CD14-positive monocyte (primary cell): ENCODE data around the gene C11orf42. TPM values are rescaled to one million over a fixed set of nuclear protein-coding genes. Genes with fewer than 3 reads are reported as not detected.
A peak's percentile ranks its signal among the peaks of the same experiment; 100 is the strongest.

Experiments used
- DNase-seq, 3 donors: peaks; one replicate each; pipeline ENCODE4 v3.0.0-alpha.2; 2011 to 2022
- H2AFZ ChIP-seq: 2 replicates; pipeline ENCODE4 v1.6.0; 2012; ENCODE audit warnings: mild to moderate bottlenecking, low read depth, low read length, inconsistent platforms; ENCODE audit not compliant: insufficient read depth, poor library complexity, severe bottlenecking
- H3K27ac ChIP-seq, 2 donors: 1 replicate in 1 of 2; 2 replicates in 1 of 2; pipeline ENCODE4 v1.5.1; 2012 to 2013; ENCODE audit warnings: low read length in 2 of 2, control low read depth in 1 of 2, inconsistent platforms in 1 of 2, low read depth in 1 of 2, mild to moderate bottlenecking in 1 of 2
- H3K27me3 ChIP-seq, 2 donors: one replicate each; pipeline versions ENCODE4 v1.6.0 to v1.6.1; 2011 to 2013; ENCODE audit warnings: low read length in 2 of 2; ENCODE audit not compliant: control insufficient read depth in 2 of 2, insufficient read depth in 2 of 2
- H3K36me3 ChIP-seq, 2 donors: replicated peaks in 1 of 2; 1 replicate in 1 of 2; 2 replicates in 1 of 2; pipeline versions ENCODE4 v1.5.1 to v1.6.1; 2012 to 2013; ENCODE audit warnings: low read length in 2 of 2, control low read depth in 1 of 2, inconsistent platforms in 1 of 2, mild to moderate bottlenecking in 1 of 2; ENCODE audit not compliant: insufficient read depth in 2 of 2, control insufficient read depth in 1 of 2
- H3K4me1 ChIP-seq, 2 donors: 1 replicate in 1 of 2; 2 replicates in 1 of 2; pipeline versions ENCODE4 v1.5.1 to v1.6.1; 2012 to 2013; ENCODE audit warnings: low read length in 2 of 2, control low read depth in 1 of 2, inconsistent platforms in 1 of 2, mild to moderate bottlenecking in 1 of 2, moderate library complexity in 1 of 2; ENCODE audit not compliant: insufficient read depth in 2 of 2, control insufficient read depth in 1 of 2
- H3K4me2 ChIP-seq: replicated peaks from 2 replicates; pipeline ENCODE3; 2012; ENCODE audit warnings: low read length, moderate library complexity, mild to moderate bottlenecking; ENCODE audit not compliant: poor library complexity, severe bottlenecking; ENCODE audit errors: extremely low read depth
- H3K4me3 ChIP-seq, 3 experiments: fragments of 200-600 bp in 1 of 3; sonication (generic) in 1 of 3; replicated peaks in 1 of 3; 1 replicate in 2 of 3; 2 replicates in 1 of 3; pipeline ENCODE4 v1.5.1; 2011 to 2013; ENCODE audit warnings: low read length in 3 of 3, mild to moderate bottlenecking in 3 of 3, control low read depth in 2 of 3, low read depth in 2 of 3, inconsistent platforms in 1 of 3, moderate library complexity in 1 of 3
- H3K79me2 ChIP-seq: 2 replicates; pipeline ENCODE4 v1.6.0; 2012; ENCODE audit warnings: mild to moderate bottlenecking, control low read depth, inconsistent platforms, low read length, moderate library complexity; ENCODE audit not compliant: insufficient read depth
- H3K9ac ChIP-seq: 2 replicates; pipeline ENCODE4 v1.6.0; 2017; ENCODE audit warnings: low read length, mild to moderate bottlenecking; ENCODE audit not compliant: insufficient read depth, poor library complexity, severe bottlenecking
- H3K9me3 ChIP-seq, 2 donors: replicated peaks in 1 of 2; 1 replicate in 1 of 2; 2 replicates in 1 of 2; pipeline versions ENCODE4 v1.5.1 to v1.6.1; 2012 to 2013; ENCODE audit warnings: low read length in 2 of 2, control low read depth in 1 of 2; ENCODE audit not compliant: control insufficient read depth in 1 of 2, insufficient read depth in 1 of 2
- H4K20me1 ChIP-seq: 2 replicates; pipeline ENCODE4 v1.6.0; 2012; ENCODE audit warnings: mild to moderate bottlenecking, low read length, control low read depth, moderate library complexity; ENCODE audit not compliant: insufficient read depth
- H3K27ac Mint-ChIP-seq, 7 donors: one replicate each; pipeline ENCODE4 v1.8.0; 2020; ENCODE audit warnings: mild to moderate bottlenecking in 7 of 7, mixed read lengths in 7 of 7, moderate library complexity in 6 of 7, inconsistent platforms in 2 of 7
- H3K27me3 Mint-ChIP-seq, 3 donors: one replicate each; pipeline ENCODE4 v1.8.0; 2021 to 2022; ENCODE audit warnings: low read depth in 3 of 3, mild to moderate bottlenecking in 3 of 3, mixed read lengths in 3 of 3, moderate library complexity in 3 of 3, inconsistent platforms in 1 of 3
- H3K36me3 Mint-ChIP-seq, 2 donors: one replicate each; pipeline ENCODE4 v1.8.0; 2020; ENCODE audit warnings: mixed read lengths in 2 of 2, inconsistent platforms in 1 of 2, mild to moderate bottlenecking in 1 of 2
- H3K4me1 Mint-ChIP-seq: one replicate; pipeline ENCODE4 v1.8.0; 2020; ENCODE audit warnings: mild to moderate bottlenecking, mixed read lengths
- H3K4me3 Mint-ChIP-seq, 2 donors: one replicate each; pipeline ENCODE4 v1.8.0; 2020; ENCODE audit warnings: mild to moderate bottlenecking in 2 of 2, mixed read lengths in 2 of 2, moderate library complexity in 1 of 2
- H3K9me3 Mint-ChIP-seq, 7 donors: one replicate each; pipeline ENCODE4 v1.8.0; 2020 to 2022; ENCODE audit warnings: mixed read lengths in 7 of 7, mild to moderate bottlenecking in 6 of 7, moderate library complexity in 6 of 7, inconsistent platforms in 2 of 7
- WGBS: methylation state at CpG from one replicate; pipeline ENCODE4 v1.1.5; 2013; ENCODE audit warnings: missing lambda C conversion rate; ENCODE audit not compliant: insufficient coverage; 5-methylcytosine and 5-hydroxymethylcytosine counted together
- intact Hi-C, 2 donors: fragments of 100-400 bp; cut with micrococcal nuclease; formaldehyde crosslinking; loops; one replicate each; pipeline versions ENCODE4 v1.15.0 to v1.15.1; 2023
- polyA plus RNA-seq, 3 donors: library from polyadenylated mRNA; depleted of rRNA in 1 of 3; unstranded in 2 of 3; stranded (reverse) in 1 of 3; fragments of 300-500 nt in 2 of 3; fragments of >200 nt in 1 of 3; fragmentation: Illumina TruSeq in 2 of 3; gene quantifications; 1 replicate in 2 of 3; 2 replicates in 1 of 3; pipeline ENCODE4 v1.2.3, GENCODE V29; 2012 to 2021
- TF ChIP-seq, protein P1 (sequence below): fragments of 200-600 bp; IDR thresholded peaks from one replicate; pipeline ENCODE4 v1.8.0; 2022; ENCODE audit warnings: antibody characterized with exemption, mild to moderate bottlenecking

The C11orf42 gene
- polyA plus RNA-seq, 3 donors, result not detected

- Histone ChIP-seq H3K27ac (no peak within 1 kb of the TSS), H3K4me3 (no peak within 1 kb of the TSS), H3K9me3 (peaks cover 0 to under 1% of the 10 kb centered on the region in 2 donors), H3K27me3 (peaks cover 0 to 6% of the 10 kb centered on the region in 2 donors), H4K20me1 (no peaks in the 10 kb centered on the region), H3K4me2 (no peak within 1 kb of the TSS), H3K79me2 (no peaks in the 10 kb centered on the region), H2AFZ (no peak within 1 kb of the TSS), H3K4me1 (peaks cover 0 to 5% of the 10 kb centered on the region in 2 donors), H3K36me3 (no peaks in the 10 kb centered on the region), H3K9ac (no peak within 1 kb of the TSS)
- no peak within 1 kb of the TSS for H3K4me3 Mint-ChIP-seq
- peaks cover under 1 to 7% (median 2%) of the 10 kb centered on the region in 7 donors for H3K9me3 Mint-ChIP-seq
- TF ChIP-seq, protein P1, sequence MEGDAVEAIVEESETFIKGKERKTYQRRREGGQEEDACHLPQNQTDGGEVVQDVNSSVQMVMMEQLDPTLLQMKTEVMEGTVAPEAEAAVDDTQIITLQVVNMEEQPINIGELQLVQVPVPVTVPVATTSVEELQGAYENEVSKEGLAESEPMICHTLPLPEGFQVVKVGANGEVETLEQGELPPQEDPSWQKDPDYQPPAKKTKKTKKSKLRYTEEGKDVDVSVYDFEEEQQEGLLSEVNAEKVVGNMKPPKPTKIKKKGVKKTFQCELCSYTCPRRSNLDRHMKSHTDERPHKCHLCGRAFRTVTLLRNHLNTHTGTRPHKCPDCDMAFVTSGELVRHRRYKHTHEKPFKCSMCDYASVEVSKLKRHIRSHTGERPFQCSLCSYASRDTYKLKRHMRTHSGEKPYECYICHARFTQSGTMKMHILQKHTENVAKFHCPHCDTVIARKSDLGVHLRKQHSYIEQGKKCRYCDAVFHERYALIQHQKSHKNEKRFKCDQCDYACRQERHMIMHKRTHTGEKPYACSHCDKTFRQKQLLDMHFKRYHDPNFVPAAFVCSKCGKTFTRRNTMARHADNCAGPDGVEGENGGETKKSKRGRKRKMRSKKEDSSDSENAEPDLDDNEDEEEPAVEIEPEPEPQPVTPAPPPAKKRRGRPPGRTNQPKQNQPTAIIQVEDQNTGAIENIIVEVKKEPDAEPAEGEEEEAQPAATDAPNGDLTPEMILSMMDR, result no peak
- no peak within 1 kb of the TSS for H3K27ac Mint-ChIP-seq
- H3K27me3 Mint-ChIP-seq, result peaks cover 0 to 12% (median 12%) of the 10 kb centered on the region in 3 donors
- no CpG with 5 or more reads among the region's 1 CpG for WGBS
- peaks cover 2 to 7% of the 10 kb centered on the region in 2 donors for H3K36me3 Mint-ChIP-seq
- intact Hi-C loops, result no loop called here
- DNase-seq, result no peak
- peaks cover 9% of the 10 kb centered on the region for H3K4me1 Mint-ChIP-seq
Measured at GRCh38 chr11:6170226-6170625, 35.1 kb upstream of the C11orf42 start, which contains the start of gene OR52B2. OR52B2 (minus strand) TSS chr11:6170326; CDS start chr11:6170326, 0 bp downstream.

DNA sequence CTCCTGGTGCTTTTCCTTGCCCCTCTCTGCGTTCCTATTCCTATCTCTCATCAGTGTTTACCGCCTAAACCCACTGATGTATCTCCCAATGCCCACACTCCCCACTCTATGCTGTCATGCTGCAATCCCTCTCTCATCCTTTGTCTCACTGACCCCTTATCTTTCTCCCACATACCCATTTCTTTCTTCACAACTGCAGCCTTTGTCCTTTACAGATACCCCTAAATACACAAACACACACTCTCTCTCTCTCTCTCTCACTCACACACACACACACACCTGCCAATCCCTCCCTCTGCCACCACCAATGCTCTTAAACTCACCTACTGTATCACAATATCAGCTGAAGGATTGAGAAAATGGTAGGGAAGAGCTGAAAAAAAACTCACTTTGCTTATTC is 29.9 kb upstream of the C11orf42 start:
- Histone ChIP-seq H3K4me2 (no peak overlapping the region), H3K4me1 (peaks cover 2 to 14% of the 10 kb centered on the region in 2 donors), H3K9me3 (no peaks in the 10 kb centered on the region), H4K20me1 (no peaks in the 10 kb centered on the region), H3K27me3 (no peaks in the 10 kb centered on the region), H3K36me3 (no peaks in the 10 kb centered on the region), H3K9ac (no peak overlapping the region), H3K79me2 (no peaks in the 10 kb centered on the region), H3K27ac (no peak overlapping the region), H2AFZ (no peak overlapping the region), H3K4me3 (no peak overlapping the region)
- intact Hi-C loops, result no loop called here
- Mint-ChIP-seq H3K27me3 (peaks cover 0 to 8% (median 7%) of the 10 kb centered on the region in 3 donors), H3K36me3 (peaks cover 0 to 2% of the 10 kb centered on the region in 2 donors), H3K9me3 (peaks cover 0 to 8% (median 4%) of the 10 kb centered on the region in 7 donors), H3K4me3 (no peak overlapping the region), H3K27ac (peak overlapping the region in 1 of 7 donors; percentile 37), H3K4me1 (peaks cover 17% of the 10 kb centered on the region)
- 80% methylated on average over 2 of the region's 2 CpGs for WGBS
- DNase-seq, result no peak
- TF ChIP-seq, protein P1, result no peak
